SKM-1 (cell line): ENCODE measurements around the gene CCDC9B.

ENCODE experiments used
- DNase-seq: peaks from one replicate; lab custom pipeline; 2025; ENCODE audit not compliant: unreplicated experiment; lab: John Stamatoyannopoulos, UW

CCDC9B gene

GRCh38 chr15:40293006-40293405 lies 47.7 kb downstream of the CCDC9B start:
- no peak for DNase-seq

- no peak for DNase-seq
Measured at GRCh38 chr15:40292246-40292645, 48.5 kb downstream of the CCDC9B start.

- DNase-seq, result no peak
Measured at GRCh38 chr15:40290918-40291574, 49.7 kb downstream of the CCDC9B start.

- DNase-seq, result no peak
Measured at GRCh38 chr15:40290545-40290917, 50.2 kb downstream of the CCDC9B start.

- DNase-seq, result no peak
Measured at GRCh38 chr15:40289140-40289775, 51.5 kb downstream of the CCDC9B start.

GRCh38 chr15:40287968-40288367 lies 52.8 kb downstream of the CCDC9B start:
- no peak for DNase-seq

- DNase-seq, result no peak
Measured at GRCh38 chr15:40287505-40287904, 53.2 kb downstream of the CCDC9B start.

GRCh38 chr15:40286794-40287193 lies 53.9 kb downstream of the CCDC9B start:
- DNase-seq, result no peak

- DNase-seq, result no peak
Measured at GRCh38 chr15:40286061-40286532, 54.6 kb downstream of the CCDC9B start.

- no peak for DNase-seq
Measured at GRCh38 chr15:40285554-40286011, 55.2 kb downstream of the CCDC9B start.

GRCh38 chr15:40285151-40285550 lies 55.6 kb downstream of the CCDC9B start:
- DNase-seq, result no peak

- no peak for DNase-seq
Measured at GRCh38 chr15:40283615-40284300, 57.0 kb downstream of the CCDC9B start.

- no peak for DNase-seq
Measured at GRCh38 chr15:40282869-40283614, 57.7 kb downstream of the CCDC9B start, which contains the start of gene ANKRD63. ANKRD63 (minus strand) TSS chr15:40283064; CDS start chr15:40282586, 478 bp downstream.

GRCh38 chr15:40282147-40282868 lies 58.4 kb downstream of the CCDC9B start:
- no peak for DNase-seq

- no peak for DNase-seq
Measured at GRCh38 chr15:40281801-40282146, 59.0 kb downstream of the CCDC9B start.
